Gastrocnemius medialis (tissue), 4 donors: Measurements from ENCODE around the gene ZNF335. TPM values are rescaled to one million over a fixed set of nuclear protein-coding genes. Genes with fewer than 3 reads are reported as not detected.

ENCODE experiments used
- ATAC-seq, 2 donors: fragments of 150-250 bp; one replicate each; pipeline ENCODE4 v1.9.1; 2016
- DNase-seq, 2 donors: peaks; one replicate each; pipeline ENCODE4 v3.0.0-alpha.2; 2019
- H3K27ac ChIP-seq, 4 donors: fragments of 200-600 bp; sonication (generic); 1 replicate in 1 of 4; 2 replicates in 3 of 4; pipeline ENCODE4 v1.5.1; 2016 to 2018; ENCODE audit warnings: mild to moderate bottlenecking in 2 of 4, moderate library complexity in 1 of 4
- H3K27me3 ChIP-seq, 3 donors: fragments of 200-600 bp; sonication (generic) in 2 of 3; 1 replicate in 1 of 3; 2 replicates in 2 of 3; pipeline versions ENCODE4 v1.5.1 to v1.6.0; 2016 to 2019; ENCODE audit warnings: mild to moderate bottlenecking in 1 of 3, moderate library complexity in 1 of 3
- H3K36me3 ChIP-seq, 2 donors: fragments of 200-600 bp; sonication (generic) in 1 of 2; one replicate each; pipeline ENCODE4 v1.5.1; 2017 to 2018
- H3K4me1 ChIP-seq, 2 donors: fragments of 200-600 bp; sonication (generic) in 1 of 2; one replicate each; pipeline ENCODE4 v1.5.1; 2016 to 2017; ENCODE audit warnings: mild to moderate bottlenecking in 2 of 2
- H3K4me3 ChIP-seq, 4 donors: fragments of 200-600 bp; sonication (generic) in 3 of 4; 1 replicate in 1 of 4; 2 replicates in 3 of 4; pipeline ENCODE4 v1.5.1; 2016 to 2019; ENCODE audit warnings: mild to moderate bottlenecking in 2 of 4
- H3K9me3 ChIP-seq, 3 donors: fragments of 200-600 bp; sonication (generic) in 2 of 3; 1 replicate in 1 of 3; 2 replicates in 2 of 3; pipeline ENCODE4 v1.5.1; 2016 to 2019
- CTCF ChIP-seq, 5 experiments: fragments of 450-650 bp in 3 of 5; fragments of 200-600 bp in 2 of 5; sonication (generic) in 2 of 5; IDR thresholded peaks in 4 of 5; conservative IDR thresholded peaks in 1 of 5; 1 replicate in 4 of 5; 2 replicates in 1 of 5; pipeline ENCODE4 v1.5.1; 2016 to 2019; ENCODE audit warnings: antibody characterized with exemption in 5 of 5, mild to moderate bottlenecking in 3 of 5, moderate library complexity in 3 of 5
- POLR2A ChIP-seq, 2 donors: fragments of 450-650 bp; IDR thresholded peaks; one replicate each; pipeline ENCODE4 v1.6.1; 2017; ENCODE audit warnings: antibody characterized with exemption in 2 of 2, mild to moderate bottlenecking in 2 of 2, moderate library complexity in 2 of 2
- in situ Hi-C, 4 donors: fragments of 200-750 bp; cut with MboI; loops; one replicate each; pipeline versions ENCODE4 v1.15.0 to v1.8.0; 2017; ENCODE audit warnings: low sequenced_read_pairs in 4 of 4
- intact Hi-C: fragments of 100-400 bp; cut with DNase I; formaldehyde crosslinking; loops from one replicate; pipeline ENCODE4 v1.15.1; 2023; ENCODE audit warnings: low total_unique reads
- total RNA-seq, 4 donors: library from RNA; depleted of rRNA; stranded (reverse); fragments of >200 nt; gene quantifications; one replicate each; pipeline versions ENCODE4 v1.1.0 to v1.2.3, GENCODE V29; 2016

The ZNF335 gene
- total RNA-seq, 4 donors from 2014 or later, result 8.3 to 19.1 (median 12.7) TPM

DNA sequence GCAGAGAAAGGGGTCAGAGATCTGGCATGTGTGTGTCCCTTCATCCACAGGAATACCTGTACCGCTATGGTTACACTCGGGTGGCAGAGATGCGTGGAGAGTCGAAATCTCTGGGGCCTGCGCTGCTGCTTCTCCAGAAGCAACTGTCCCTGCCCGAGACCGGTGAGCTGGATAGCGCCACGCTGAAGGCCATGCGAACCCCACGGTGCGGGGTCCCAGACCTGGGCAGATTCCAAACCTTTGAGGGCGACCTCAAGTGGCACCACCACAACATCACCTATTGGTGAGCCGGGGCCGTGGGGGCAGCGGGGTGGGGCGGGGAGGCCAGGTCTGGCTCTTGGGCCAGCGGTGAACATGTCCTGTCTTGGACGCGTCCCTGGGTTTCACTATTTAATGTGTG is 37.8 kb upstream of the ZNF335 start:
- in situ Hi-C loops, result no loop called here
- no peak for ATAC-seq

DNA sequence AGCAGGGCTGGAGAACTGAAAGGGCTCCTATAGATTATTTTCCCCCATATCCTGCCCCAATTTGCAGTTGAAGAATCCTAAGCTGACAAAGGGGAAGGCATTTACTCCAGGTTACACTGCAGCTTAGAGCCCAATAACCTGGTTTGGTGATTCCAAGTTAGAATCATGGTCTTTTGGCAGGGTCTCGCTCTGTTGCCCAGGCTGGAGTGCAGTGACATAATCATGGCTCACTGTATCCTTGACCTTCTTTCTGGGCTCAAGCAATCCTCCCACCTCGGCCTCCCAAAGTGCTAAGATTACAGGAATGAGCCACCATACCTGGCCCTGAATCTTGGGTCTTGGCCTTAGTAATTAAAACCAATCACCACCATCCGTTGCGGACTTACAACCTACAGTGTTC is 35.7 kb upstream of the ZNF335 start:
- ATAC-seq (no peak), DNase-seq (no peak)
- TF ChIP-seq POLR2A (IDR thresholded peaks at IDR 0.05), result no peak
- no peak for TF ChIP-seq CTCF (IDR thresholded peaks at IDR 0.05 in 4 of 5, conservative IDR thresholded peaks at IDR 0.05 in 1 of 5)
- Histone ChIP-seq H3K4me1 (peaks cover 0 to 4% of the 10 kb centered on the region in 2 donors), H3K36me3 (no peaks in the 10 kb centered on the region), H3K27me3 (peaks cover 53 to 58% (median 56%) of the 10 kb centered on the region in 3 donors), H3K4me3 (no peak overlapping the region), H3K9me3 (no peaks in the 10 kb centered on the region), H3K27ac (no peak overlapping the region)
- in situ Hi-C loops (no loop called here), intact Hi-C loops (no loop called here)

More for the DNA sequence above, 37.8 kb upstream of the ZNF335 start:
- Histone ChIP-seq H3K36me3 (no peaks in the 10 kb centered on the region), H3K4me3 (no peak overlapping the region), H3K27ac (no peak overlapping the region), H3K9me3 (no peaks in the 10 kb centered on the region), H3K4me1 (peaks cover 0 to 4% of the 10 kb centered on the region in 2 donors), H3K27me3 (peaks cover 68 to 77% (median 68%) of the 10 kb centered on the region in 3 donors)
- TF ChIP-seq CTCF (IDR thresholded peaks at IDR 0.05 in 4 of 5, conservative IDR thresholded peaks at IDR 0.05 in 1 of 5), result no peak
- TF ChIP-seq POLR2A (IDR thresholded peaks at IDR 0.05), result no peak
- intact Hi-C loops, result no loop called here
- no peak for DNase-seq

- in situ Hi-C loops (no loop called here), intact Hi-C loops (no loop called here)
- peaks cover 46 to 54% (median 49%) of the 10 kb centered on the region in 3 donors for H3K27me3 ChIP-seq
- no peak overlapping the region for H3K27ac ChIP-seq
- no peak for TF ChIP-seq POLR2A (IDR thresholded peaks at IDR 0.05)
- no peak for TF ChIP-seq CTCF (IDR thresholded peaks at IDR 0.05 in 4 of 5, conservative IDR thresholded peaks at IDR 0.05 in 1 of 5)
- ATAC-seq, result no peak
- no peaks in the 10 kb centered on the region for H3K9me3 ChIP-seq
- H3K4me1 ChIP-seq, result peaks cover 0 to 4% of the 10 kb centered on the region in 2 donors
- H3K4me3 ChIP-seq, result no peak overlapping the region
- H3K36me3 ChIP-seq, result no peaks in the 10 kb centered on the region
- DNase-seq, result no peak
Observed at GRCh38 chr20:46006964-46007363, 35.0 kb upstream of the ZNF335 start.

DNA sequence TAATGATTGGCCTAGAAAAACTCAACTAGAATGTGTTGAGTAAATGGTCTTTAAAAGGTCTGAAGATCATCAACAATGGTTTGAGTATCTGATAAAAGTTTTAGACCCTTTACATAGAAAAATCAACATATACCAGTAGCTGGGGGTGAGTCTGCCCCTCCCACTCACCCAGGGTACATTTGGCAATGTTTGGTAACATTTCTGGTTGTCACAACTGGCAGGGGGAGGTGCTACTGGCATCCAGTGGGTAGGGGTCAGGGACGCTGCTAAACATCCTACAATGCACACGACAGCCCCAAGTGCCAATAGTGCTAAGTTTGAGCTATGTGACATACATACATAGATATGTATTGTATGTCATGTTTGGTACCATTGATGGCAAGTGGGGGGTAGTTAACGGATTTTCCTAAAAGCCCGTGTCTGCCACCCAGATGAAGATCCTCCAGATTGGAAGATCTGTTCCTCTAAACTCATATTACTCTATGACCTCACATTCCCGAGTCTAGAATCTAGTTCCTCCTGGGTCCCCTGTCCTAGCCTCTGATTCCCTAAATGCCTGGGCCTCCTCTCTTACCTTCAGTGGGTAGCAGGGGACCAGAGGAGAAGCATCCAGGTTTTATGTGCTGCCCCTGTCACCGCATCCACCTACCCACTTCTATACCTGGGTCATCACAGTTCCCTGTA is 34.2 kb upstream of the ZNF335 start:
- no peaks in the 10 kb centered on the region for H3K9me3 ChIP-seq
- DNase-seq (no peak), ATAC-seq (no peak)
- no peak for TF ChIP-seq CTCF (IDR thresholded peaks at IDR 0.05 in 4 of 5, conservative IDR thresholded peaks at IDR 0.05 in 1 of 5)
- peaks cover 0 to 4% of the 10 kb centered on the region in 2 donors for H3K4me1 ChIP-seq
- no peak overlapping the region for H3K27ac ChIP-seq
- no peaks in the 10 kb centered on the region for H3K36me3 ChIP-seq
- in situ Hi-C loops (no loop called here), intact Hi-C loops (no loop called here)
- peaks cover 38 to 46% (median 41%) of the 10 kb centered on the region in 3 donors for H3K27me3 ChIP-seq
- H3K4me3 ChIP-seq, result no peak overlapping the region
